GM19025 (cell line): ENCODE data around the gene CX3CL1.
A peak's percentile ranks its signal among the peaks of the same experiment; 100 is the strongest.
"Not testable (repeated sequence)": the region's sequence is repeated elsewhere in the genome, so short reads cannot be mapped to it uniquely, and the experiment has no call there.

Experiments
- ATAC-seq: cut with Tn5 transposase; IDR thresholded peaks from one replicate; pipeline ENCODE4 v1.9.1; 2021; ENCODE audit warnings: mild to moderate bottlenecking, low read depth, moderate library complexity; ENCODE audit not compliant: unreplicated experiment

Gene CX3CL1

GRCh38 chr16:57372372-57373116, at the start of gene CX3CL1:
TSS of gene CX3CL1 (plus strand) at chr16:57372490. CDS start at chr16:57372569, 79 bp downstream.
- no peak for ATAC-seq

GRCh38 chr16:57324749-57325148, 47.5 kb upstream of the CX3CL1 start:
- no peak for ATAC-seq

DNA sequence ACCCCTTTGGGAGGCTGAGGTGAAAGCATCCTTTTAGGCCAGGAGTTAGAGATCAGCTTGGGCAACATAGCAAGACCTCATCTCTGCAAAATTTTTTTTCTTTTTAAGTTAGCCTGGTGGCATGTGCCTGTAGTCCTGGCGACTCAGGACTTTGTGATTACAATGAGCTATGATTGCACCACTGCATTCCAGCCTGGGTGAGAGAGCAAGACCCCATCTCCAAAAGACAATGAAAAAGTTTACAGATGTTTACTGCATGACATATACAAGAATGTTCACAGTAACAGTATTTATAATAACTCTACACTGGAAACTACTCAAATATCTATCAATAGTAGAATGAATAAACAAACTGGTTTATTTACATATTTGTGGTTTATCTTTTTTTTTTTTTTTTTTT, 46.8 kb upstream of the CX3CL1 start:
- ATAC-seq = no peak

GRCh38 chr16:57329718-57330327, 42.5 kb upstream of the CX3CL1 start:
- ATAC-seq = no peak

DNA sequence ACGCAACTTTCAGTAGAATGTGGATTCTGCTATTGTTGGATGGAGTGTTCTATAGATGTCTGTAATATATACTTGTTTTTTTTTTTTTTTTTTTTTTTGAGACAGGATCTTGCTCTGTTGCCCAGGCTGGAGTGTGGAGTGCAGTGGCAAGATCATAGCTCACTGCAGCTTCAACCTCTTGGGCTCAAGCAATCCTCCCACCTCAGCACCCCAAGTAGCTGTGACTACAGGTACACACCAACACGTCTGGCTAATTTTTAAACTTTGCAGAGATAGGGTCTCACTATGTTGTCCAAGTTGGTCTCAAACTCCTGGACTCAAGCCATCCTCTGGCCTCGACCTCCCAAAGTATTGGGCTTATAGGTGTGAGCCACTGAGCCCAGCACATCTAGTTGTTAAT, 40.9 kb upstream of the CX3CL1 start:
- ATAC-seq = no peak

DNA sequence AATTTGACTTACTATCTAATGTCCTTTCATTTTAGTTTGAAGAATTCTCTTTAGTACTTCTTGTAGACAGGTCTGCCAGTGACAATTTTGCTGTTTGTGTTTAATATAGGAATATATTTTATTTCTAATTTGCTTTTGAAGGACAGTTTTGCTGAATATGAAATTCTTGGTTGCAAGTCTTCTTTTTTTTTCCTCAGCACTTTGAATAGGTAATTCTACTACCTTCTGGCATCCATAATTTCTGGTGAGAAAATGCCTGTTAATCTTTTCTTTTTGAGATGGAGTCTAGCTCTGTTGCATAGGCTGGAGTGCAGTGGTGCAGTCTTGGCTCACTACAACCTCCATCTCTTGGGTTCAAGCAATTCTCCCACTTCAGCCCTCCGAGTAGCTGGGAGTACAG, 38.9 kb upstream of the CX3CL1 start:
- no peak for ATAC-seq

GRCh38 chr16:57335366-57335765, 36.9 kb upstream of the CX3CL1 start:
- ATAC-seq = no peak

- ATAC-seq = no peak
These were observed 31.2 kb upstream of the CX3CL1 start for GRCh38 chr16:57341062-57341440.

- no peak for ATAC-seq
These were observed 30.6 kb upstream of the CX3CL1 start for GRCh38 chr16:57341441-57342303.

DNA sequence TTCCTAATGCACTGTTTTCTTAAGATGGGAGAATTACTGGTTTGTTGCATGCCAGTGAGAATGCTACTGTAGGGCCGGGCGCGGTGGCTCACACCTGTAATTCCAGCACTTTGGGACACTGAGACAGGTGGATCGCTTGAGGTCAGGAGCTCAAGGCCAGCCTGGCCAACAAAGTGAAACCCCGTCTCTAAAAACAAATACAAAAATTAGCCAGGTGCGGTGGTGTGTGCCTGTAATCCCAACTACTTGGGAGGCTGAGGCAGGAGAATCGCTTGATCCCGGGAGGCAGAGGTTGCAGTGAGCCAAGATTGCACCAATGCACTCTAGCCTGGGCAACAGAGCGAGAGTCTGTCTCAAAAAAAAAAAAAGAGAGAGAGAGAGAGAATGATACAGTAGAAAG, 29.7 kb upstream of the CX3CL1 start:
- ATAC-seq = not testable (repeated sequence)

GRCh38 chr16:57343221-57343620, 29.1 kb upstream of the CX3CL1 start:
- no peak for ATAC-seq

DNA sequence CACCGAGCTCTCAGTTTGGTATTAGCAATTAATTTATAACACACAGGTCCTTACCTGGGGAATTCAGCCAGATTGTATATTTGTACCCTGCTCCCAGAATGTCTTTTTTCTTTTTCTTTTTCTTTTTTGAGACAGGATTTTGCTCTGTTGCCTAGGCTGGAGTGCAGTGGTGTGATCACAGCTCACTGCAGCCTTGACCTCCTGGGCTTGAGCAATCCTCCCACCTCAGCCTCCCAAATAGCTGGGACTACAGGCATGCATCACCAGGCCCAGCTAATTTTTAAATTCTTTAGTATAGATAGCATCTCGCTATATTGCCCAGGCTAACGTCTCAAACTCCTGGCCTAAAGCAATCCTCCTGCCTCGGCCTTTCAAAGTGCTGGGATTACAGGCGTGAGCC, 28.2 kb upstream of the CX3CL1 start:
- not testable (repeated sequence) for ATAC-seq

GRCh38 chr16:57345021-57345420, 27.3 kb upstream of the CX3CL1 start:
- ATAC-seq = no peak

- ATAC-seq = no peak
These were observed 26.6 kb upstream of the CX3CL1 start for GRCh38 chr16:57345666-57346204.

DNA sequence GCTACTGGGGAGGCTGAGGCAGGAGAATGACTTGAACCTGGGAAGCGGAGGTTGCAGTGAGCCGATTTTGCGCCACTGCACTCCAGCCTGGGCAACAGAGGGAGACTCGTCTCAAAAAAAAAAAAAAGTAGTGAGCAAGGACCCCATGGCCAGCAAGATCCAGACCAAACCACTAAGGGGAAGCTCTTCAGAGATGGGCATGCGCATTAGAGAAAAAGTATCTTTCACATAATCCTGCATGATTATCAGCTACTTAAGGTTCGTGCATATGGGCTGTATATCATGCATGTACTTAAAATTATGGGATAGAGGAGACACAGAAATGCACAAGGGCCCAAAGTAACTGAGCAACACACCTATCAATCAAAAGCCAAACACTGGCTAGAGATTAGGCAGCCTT, 24.4 kb upstream of the CX3CL1 start:
- ATAC-seq = no peak

- ATAC-seq = no peak
These were observed 24.0 kb upstream of the CX3CL1 start for GRCh38 chr16:57348327-57348726.

GRCh38 chr16:57349212-57350031, 22.9 kb upstream of the CX3CL1 start:
- peak; percentile 91 for ATAC-seq

DNA sequence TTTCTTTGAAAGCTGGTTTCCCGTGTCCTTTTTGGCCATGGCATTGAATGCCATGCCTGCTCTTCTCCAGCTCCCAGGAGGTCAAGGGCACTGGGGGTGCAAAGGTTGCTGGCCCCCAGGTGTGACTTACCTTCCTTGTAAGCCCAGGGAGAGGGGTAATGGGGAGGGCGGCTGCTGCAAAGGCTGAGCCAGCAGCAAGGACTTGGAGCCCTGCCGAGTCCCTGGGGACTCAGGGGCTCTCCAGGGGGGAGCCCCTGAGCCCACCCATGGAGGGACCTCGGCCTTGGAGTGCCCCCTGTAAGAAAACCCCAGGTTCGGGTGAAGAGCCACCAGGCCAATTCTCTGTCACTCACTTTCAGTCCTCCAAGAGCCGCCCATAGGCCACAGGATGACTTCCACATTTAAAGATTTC, 19.6 kb upstream of the CX3CL1 start:
- ATAC-seq = no peak

DNA sequence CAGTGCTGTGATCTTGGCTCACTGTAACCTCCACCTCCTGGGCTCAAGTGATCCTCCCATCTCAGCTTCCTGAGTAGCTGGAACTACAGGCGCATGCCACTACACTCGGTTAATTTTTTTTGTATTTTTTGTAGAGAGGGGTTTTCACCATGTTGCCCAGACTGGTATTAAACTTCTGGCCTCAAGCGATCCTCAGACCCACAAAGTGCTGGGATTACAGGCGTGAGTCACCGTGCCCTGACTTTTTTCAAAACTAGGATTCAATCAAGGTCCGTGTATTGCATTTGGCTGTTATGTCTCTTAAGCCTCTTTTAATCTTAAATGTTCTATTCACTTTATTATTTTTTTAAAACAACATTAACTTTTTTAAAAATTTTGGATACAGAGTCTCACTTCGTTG, 18.0 kb upstream of the CX3CL1 start:
- no peak for ATAC-seq

DNA sequence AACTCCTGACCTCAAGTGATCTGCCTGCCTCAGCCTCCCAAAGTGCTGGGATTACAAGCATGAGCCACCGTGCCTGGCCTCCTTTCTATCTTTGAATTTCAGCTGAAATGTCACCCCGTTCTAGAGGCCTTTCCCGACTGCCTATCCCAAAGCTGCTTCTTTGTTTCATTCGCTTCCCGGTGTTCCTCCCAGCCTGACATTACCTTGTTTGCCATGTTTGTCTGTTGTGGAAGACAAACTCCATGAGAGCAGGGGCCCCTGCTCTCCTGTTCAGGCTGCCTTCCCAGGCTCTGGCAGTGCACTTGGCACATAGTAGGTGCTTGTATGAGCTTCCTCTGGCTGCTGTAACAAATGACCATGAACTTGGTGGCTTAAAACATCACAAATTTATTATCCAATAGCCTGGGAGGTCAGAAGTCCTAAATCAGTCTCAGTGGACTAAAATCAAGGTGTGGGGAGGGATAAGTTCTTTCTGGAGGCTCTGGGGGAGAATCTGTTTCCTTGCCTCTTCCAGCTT, 16.3 kb upstream of the CX3CL1 start:
- no peak for ATAC-seq
